ENCODE data around the gene PDLIM1.

PDLIM1 gene

DNA sequence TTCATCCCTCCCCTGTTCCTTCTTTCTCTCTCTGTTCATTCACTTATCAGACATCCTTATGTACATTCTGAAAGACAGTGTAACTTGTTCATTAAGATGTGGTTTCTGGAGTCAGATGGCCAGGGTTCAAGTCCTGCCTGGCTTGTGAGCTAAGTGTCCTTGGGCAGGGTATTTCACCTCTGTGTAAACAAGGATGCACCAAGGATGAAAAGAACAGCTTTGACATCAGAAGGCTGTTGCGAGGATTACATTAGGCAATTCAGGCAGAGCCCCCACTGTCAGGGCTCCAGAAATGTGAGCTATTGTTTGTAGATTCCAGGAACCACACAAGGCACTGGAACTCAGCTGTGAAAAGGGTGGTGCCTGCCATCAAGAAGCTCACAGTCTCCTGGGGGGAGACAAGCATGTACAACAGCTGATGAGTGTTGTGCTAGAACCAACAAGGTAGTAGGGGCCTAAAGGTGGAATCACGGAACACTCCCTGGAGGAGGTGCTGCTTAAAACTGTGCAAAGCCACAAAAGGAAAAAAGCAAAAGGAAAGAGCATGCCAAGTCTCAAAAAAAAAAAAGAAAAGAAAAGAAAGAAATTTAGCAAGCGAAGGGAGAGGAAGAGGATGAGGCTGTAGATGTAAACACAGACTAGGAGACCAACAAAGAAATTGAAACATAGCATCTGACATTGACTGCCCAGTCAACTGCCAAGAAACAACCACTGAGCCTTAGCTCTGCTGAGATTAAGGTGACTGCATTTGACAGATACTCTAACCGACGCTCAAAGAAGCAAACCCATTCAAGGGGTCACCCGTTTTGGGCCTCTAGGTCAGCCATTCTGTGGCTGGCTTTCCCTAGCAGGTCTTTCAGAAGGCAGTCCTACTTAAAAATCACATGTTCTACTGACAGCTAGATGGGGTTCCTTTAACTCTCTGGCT, 12.5 kb downstream of the PDLIM1 start:
- peaks cover 8% of the 10 kb centered on the region for H3K36me3 Mint-ChIP-seq (ENCODE audit: low read depth)
- H3K27ac Mint-ChIP-seq = peak overlapping the region; percentile 43
- DNase-seq = no peak
- H3K9me3 Mint-ChIP-seq = peaks cover 4% of the 10 kb centered on the region
- no peak overlapping the region for H3K4me3 Mint-ChIP-seq
- H3K4me1 Mint-ChIP-seq = peaks cover 52% of the 10 kb centered on the region
- no peak for TF ChIP-seq CTCF (IDR thresholded peaks at IDR 0.05)
- peaks cover 3% of the 10 kb centered on the region for H3K27me3 Mint-ChIP-seq (ENCODE audit: low read depth, poor library complexity)

GRCh38 chr10:95277614-95278013, 13.2 kb downstream of the PDLIM1 start:
- Mint-ChIP-seq H3K36me3 (ENCODE audit: low read depth) (peaks cover 8% of the 10 kb centered on the region), H3K27me3 (ENCODE audit: low read depth, poor library complexity) (peaks cover 3% of the 10 kb centered on the region), H3K4me3 (no peak overlapping the region), H3K4me1 (peaks cover 54% of the 10 kb centered on the region), H3K9me3 (peaks cover 4% of the 10 kb centered on the region), H3K27ac (peak overlapping the region; percentile 74)
- TF ChIP-seq CTCF (IDR thresholded peaks at IDR 0.05) = no peak
- DNase-seq = no peak

- H3K27ac Mint-ChIP-seq = peak overlapping the region; percentile 57
- peaks cover 54% of the 10 kb centered on the region for H3K4me1 Mint-ChIP-seq
- H3K9me3 Mint-ChIP-seq = peaks cover 4% of the 10 kb centered on the region
- no peak overlapping the region for H3K4me3 Mint-ChIP-seq
- TF ChIP-seq CTCF (IDR thresholded peaks at IDR 0.05) = no peak
- no peak for DNase-seq
- H3K36me3 Mint-ChIP-seq (ENCODE audit: low read depth) = peaks cover 8% of the 10 kb centered on the region
- H3K27me3 Mint-ChIP-seq (ENCODE audit: low read depth, poor library complexity) = peaks cover 3% of the 10 kb centered on the region
Measured at GRCh38 chr10:95277201-95277570, 13.6 kb downstream of the PDLIM1 start.

GRCh38 chr10:95276367-95277200, 14.2 kb downstream of the PDLIM1 start:
- Mint-ChIP-seq H3K27me3 (ENCODE audit: low read depth, poor library complexity) (peaks cover 3% of the 10 kb centered on the region), H3K4me1 (peaks cover 54% of the 10 kb centered on the region), H3K9me3 (peaks cover 4% of the 10 kb centered on the region), H3K27ac (no peak overlapping the region), H3K36me3 (ENCODE audit: low read depth) (peaks cover 8% of the 10 kb centered on the region), H3K4me3 (no peak overlapping the region)
- no peak for DNase-seq
- TF ChIP-seq CTCF (IDR thresholded peaks at IDR 0.05) = no peak

DNA sequence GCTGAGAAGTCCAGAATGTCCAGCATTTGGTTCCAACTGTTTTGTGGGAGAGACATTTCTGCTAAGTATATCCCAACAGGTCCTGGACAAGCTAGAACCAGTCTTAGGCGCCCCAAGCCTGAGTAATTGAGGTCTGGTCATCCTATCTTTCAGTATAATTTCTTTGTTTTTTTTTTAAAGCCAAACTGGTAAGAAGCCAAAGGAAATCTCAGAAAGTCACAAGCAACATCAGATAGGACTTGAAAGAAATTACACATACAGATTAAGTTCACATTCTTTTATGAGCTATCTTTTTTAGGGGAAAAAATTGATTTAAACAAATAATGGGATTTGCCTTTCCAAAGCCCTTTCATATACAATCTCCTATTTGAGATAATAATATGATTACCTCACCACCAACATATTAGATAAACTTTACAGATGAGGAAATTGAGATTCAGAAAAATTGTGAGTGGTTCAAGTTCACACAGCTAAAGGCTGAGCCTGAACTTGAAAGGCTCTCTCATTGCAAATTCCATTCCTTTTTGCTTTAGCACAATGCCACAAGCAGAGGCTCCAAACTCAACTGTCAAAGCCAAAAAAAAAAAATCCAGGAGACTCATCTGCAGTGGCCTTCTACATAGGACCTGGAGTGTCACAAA, 15.0 kb downstream of the PDLIM1 start:
- no peak for TF ChIP-seq CTCF (IDR thresholded peaks at IDR 0.05)
- H3K27ac Mint-ChIP-seq = no peak overlapping the region
- H3K4me1 Mint-ChIP-seq = peaks cover 50% of the 10 kb centered on the region
- H3K9me3 Mint-ChIP-seq = peaks cover 4% of the 10 kb centered on the region
- H3K4me3 Mint-ChIP-seq = no peak overlapping the region
- peaks cover 8% of the 10 kb centered on the region for H3K36me3 Mint-ChIP-seq (ENCODE audit: low read depth)
- DNase-seq = no peak
- H3K27me3 Mint-ChIP-seq (ENCODE audit: low read depth, poor library complexity) = peaks cover 3% of the 10 kb centered on the region

All from nephron progenitor cell (in vitro differentiated cells).